Measurements from ENCODE around the gene RSPH9.

DNA sequence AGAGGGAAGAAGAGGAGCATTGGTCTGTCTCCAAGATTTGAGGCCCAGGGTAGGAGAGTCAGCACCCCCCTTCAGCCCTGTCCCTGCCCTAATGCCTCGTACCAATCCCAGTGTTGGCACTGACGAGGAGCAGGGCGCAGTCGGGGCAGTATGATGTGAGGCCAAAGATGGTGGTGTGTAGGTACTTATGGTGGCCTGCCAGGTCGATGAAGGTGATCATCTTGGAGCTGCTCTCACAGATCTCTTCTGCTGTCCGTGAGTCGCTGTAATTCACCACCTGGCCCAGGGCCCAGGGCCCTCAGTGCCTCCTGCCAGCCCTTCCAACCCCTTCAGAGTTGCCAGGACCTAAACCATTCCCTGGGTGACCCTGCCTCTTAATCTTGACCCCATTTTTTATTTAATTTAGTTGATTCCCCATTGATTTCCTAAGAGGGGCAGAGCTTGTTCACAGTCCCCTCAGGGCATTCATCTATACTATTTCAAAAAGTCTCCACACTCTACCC, 20.0 kb upstream of the RSPH9 start:
- TF ChIP-seq SIN3A (IDR thresholded peaks at IDR 0.05; ENCODE audit: borderline replicate concordance, insufficient read depth, low read length) (no peak), FOXP2 (optimal IDR thresholded peaks at IDR 0.05; ENCODE audit: borderline replicate concordance, extremely low read depth, extremely low read length, insufficient read depth) (no peak), TAF1 (IDR thresholded peaks at IDR 0.05; ENCODE audit: borderline replicate concordance, insufficient read depth, low read length) (no peak)
